Measurements from ENCODE around the gene CARMIL1.
"Not testable (repeated sequence)": the region's sequence is repeated elsewhere in the genome, so short reads cannot be mapped to it uniquely, and the experiment has no call there.

The CARMIL1 gene

DNA sequence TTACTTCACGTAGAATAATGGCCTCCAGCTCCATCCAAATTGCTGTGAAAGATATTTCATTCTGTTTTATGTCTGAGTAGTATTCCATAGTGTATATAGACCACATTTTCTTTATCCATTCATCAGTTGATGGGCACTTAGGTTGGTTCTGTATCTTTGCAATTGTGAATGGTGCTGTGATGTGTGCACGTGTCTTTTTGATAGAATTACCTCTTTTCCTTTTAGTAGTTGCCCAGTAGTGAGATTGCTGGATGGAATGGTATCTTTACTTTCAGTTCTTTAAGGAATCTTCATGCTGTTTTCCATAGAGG is 91.8 kb downstream of the CARMIL1 start:
- DNase-seq = no peak

DNA sequence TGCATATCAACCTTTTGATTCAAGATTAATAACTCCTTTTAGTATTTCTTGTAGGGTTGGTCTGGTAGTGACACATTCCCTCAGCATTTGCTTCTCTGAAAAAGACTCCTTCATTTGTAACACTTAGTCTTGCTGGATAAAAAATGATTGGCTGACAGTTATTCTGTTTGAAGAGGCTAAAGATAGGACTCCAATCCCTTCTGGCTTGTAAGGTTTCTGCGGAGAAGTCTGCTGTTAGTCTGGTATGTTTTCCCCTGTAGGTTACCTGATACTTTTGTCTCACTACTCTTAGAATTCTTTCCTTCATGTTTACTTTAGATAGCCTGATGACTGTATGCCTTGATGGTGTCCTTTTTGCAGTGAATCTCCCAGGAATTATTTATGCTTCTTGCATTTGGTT is 96.0 kb downstream of the CARMIL1 start:
- no peak for DNase-seq

DNA sequence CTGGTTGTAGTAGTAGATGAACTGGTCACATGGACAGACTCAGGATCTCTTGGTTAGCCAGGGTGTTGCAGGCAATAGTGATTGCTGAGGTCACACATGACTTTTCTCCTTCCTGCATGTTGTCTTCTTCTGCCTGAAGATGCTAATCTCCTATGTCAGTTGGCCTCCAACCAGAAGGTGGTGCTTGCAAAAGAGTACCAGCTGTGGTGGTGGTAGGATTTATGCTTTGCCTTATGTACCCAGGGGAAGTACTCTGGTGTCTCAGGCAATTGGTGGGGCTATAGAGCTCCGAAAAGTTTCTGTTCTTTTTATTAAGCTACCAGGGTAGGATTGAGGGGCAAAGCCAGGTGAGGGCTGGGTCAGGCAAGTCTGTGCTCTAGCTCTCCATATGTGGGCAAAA is 98.5 kb downstream of the CARMIL1 start:
- DNase-seq = no peak

DNA sequence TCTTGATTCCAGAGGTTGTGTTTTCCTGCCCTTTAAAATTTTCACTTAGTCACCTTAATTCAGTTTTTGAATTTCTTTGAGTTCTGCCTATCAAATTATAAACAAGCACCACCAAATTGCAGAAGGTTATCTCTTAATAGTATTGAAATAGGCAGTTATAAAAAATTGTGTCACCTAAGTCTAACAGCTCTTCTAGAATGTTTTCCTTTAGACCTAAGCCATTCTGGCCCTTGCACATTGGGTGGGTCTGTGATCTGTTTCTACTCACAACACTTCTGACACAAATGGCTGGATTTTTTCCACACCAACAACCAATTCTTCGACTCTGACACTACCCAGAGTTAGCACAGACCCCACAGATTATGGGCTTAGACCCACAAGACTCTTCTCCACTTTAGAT is 101.9 kb downstream of the CARMIL1 start:
- DNase-seq = no peak

DNA sequence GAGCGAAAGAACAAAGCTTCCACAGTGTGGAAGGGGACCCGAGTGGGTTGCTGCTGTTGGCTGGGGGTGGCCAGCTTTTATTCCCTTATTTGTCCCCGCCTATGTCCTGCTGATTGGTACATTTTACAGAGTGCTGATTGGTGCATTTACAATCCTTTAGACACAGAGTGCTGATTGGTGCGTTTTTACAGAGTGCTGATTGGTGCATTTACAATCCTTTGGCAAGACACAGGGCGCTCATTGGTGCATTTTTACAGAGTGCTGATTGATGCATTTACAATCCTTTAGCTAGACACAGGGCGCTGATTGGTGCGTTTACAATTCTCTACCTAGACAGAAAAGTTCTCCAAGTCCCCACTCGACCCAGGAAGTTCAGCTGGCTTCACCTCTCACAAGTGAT is 103.3 kb downstream of the CARMIL1 start:
- not testable (repeated sequence) for DNase-seq

DNA sequence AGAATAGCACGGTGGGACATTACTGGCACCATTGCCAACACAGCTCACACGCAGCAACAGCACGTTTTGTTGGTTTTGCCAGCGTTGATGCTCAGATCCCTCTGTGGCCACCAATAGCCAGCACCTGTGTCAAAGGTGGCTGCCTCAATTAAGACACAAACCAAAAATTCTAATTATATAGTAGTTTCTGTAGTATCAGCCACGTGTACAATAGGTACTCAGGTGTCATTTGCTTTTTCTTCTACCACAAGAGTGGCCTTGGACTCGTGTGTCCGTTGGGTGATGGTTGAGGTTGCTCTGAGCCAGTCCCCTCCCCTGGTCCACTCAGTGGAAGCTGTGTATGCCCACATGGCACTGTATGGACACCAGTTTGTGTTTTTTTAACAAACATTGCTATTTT is 105.1 kb downstream of the CARMIL1 start:
- no peak for DNase-seq

DNA sequence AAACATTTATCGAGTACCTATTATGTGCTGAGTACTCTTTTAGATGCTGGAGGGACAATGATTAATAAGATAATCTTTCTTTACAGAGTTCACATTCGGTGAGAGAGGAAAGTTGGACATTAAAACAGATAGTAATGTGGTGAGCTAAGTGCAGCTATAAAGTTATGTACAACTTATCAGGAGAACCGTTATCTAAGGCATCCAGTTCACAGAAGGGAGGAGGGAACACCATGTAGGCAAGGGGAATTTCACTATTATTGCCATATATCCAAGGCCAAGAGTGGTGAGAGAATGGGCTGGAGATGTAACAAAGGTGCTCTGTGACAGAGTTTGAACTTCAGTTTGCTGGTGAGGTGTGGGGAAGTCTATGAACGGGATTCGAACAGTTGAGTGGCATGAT is 105.8 kb downstream of the CARMIL1 start:
- no peak for DNase-seq

DNA sequence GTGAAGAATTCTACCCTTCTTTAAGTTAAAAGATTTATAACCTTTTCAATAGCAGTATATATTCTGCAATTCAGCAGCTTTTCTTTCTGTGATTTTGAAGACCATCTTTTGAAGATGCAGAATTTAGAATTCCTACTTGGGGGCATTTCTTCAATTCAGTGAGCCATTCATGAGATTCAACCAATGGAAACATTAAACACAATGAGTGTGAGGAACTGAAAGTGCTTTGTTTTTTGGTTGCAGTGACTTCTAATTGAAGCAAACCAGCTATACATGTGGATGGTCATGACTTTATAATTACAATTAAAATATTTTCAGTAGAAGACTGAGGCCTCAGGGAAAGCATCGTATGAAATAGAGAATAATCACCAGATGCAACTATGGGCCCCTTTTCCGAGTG is 108.3 kb downstream of the CARMIL1 start:
- no peak for DNase-seq

DNA sequence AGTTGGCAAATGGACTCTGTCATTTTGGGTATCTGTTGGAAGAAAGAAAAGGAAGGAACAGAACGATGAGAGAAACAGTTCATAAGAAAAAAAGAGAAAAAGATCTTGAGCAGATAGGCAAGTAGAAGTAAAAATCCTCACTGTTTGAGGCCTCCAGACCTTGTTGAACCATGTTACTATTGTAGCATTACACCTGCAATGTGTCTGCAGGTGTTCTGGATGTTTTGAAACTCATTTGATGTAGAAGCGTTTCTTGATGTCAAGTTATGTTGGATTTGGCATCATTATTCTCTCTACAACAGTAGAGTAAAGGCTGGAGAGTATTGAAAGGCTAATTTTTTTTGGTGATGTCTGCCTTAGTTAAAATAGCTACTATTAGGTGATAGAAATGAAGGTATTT is 108.7 kb downstream of the CARMIL1 start:
- no peak for DNase-seq

DNA sequence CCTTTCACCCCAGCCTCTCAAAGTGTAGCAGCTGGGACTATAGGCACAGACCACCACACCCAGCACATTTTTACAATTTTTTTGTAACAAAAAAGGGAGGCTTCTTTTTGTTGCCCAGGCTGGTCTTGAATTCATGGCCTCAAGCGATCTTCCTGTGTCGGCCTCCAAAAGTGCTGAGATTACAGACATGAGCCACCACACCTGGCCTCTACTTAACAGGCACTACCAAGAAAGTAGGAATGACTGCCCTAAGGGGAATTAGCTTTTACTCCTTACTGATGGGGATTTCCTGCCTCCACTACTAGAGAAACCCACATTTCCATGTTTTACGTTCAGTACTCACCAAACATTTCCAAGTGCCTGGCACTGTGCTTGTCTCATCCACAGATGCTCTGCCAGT is 109.6 kb downstream of the CARMIL1 start:
- DNase-seq = no peak

DNA sequence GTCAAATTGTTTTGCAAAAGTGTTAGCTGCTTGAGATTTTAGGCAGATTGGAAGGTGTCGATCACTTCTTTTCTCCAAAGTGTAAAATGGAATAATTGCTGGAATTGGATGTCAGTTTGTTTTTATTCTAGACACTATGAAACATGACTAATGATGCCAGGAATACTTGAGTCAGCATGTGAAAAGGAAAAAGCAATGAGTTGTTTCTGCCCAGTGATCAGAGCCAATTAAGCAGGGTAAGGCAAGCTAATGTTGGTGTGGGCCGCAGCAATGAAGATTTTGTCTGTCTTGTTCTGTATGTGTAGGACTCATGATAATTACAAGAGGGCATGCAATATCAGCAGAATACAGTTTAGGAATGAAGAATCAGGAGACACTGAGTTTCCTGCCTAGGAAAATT is 110.3 kb downstream of the CARMIL1 start:
- no peak for DNase-seq

DNA sequence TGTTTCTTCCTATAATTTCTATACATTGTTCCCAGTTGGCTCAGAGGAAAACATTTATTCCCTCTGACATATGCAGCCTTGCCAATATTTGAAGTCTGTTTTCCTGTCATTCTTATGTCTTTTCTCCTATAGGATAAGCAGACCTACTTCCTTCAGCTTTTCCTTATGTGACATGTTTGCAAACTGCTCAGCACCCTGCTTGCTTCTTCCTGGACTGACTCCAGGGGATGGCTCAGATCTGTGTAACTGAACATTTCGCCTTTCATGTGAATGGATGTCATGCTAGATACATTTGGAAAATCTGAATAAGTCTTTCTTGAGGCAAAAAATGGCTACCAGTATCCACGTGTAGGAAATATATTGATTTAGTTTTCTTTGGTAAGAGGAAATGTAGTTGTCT is 113.2 kb downstream of the CARMIL1 start:
- DNase-seq = no peak

DNA sequence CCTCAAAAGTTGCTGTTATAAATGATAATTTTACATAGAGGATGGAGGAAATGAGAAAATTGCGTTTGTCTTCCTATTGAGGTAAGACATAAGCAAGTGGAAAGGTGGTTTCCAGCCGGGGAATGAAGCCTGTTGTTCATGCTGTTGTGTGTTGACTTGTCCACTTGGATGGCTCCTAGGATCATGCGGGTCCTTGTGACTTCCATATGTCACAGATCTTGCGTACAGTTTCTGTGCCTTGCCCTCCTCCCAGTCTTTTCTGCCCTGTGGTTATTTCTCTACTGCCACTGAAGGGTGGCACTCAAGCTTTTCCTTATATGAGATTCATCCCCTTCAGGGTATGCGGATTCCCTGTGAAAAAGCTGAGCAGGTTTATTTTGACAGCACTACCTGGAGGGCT is 116.6 kb downstream of the CARMIL1 start:
- no peak for DNase-seq

DNA sequence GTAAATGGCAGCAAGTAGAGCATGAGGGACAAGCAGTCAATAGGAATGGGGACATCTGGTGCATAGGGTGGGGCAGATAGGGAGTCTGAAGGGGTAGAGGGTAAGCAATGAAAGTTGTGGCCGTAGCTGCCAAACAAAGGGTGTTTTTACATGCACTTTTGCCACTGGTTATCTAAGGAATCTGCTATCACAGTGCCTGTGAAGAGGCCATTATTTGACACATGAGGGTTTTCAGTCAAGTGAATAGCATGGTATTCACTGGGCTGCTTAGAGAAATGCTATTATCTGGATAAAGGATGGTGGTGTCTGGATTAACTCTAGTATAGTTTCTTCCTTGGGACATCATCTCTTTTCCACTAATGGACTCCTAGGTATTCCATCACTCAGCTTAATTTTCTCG is 118.2 kb downstream of the CARMIL1 start:
- no peak for DNase-seq

DNA sequence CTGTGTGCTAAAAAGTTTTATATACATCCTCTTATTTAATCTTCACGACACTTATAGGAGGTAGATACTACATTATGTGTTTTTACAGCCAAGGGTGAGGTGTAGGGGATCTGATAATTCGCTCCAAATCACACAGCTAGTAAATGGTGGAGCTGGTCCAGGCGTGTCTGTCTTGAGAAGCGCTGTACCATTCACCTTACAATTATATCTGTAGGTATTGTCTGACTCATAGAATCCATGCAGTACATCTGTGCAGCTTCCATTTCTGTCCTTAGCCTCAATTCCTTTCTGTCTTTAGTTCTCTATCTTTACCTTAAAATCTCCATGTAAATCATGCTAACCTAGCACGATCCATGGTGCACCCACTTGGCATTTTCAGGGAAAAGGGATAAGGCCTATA is 120.7 kb downstream of the CARMIL1 start:
- no peak for DNase-seq

DNA sequence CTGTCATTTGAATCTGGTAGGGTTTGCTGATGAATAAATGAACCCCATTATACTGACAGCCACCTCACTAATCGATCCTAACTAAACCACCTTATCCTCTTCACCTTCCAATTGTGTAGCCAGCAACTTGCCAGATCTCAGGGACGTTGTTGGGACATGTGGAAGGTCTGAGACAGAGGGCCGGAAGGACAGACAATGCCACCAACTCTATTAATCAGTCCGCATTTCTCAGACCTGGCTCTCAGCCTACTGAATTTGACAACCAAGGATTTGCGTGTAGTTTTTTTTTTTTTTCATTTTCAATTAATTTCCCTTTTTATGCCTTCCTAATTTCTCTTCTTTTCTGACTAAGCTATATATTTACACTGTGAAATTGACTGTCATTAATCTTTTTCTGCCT is 122.5 kb downstream of the CARMIL1 start:
- DNase-seq = no peak

DNA sequence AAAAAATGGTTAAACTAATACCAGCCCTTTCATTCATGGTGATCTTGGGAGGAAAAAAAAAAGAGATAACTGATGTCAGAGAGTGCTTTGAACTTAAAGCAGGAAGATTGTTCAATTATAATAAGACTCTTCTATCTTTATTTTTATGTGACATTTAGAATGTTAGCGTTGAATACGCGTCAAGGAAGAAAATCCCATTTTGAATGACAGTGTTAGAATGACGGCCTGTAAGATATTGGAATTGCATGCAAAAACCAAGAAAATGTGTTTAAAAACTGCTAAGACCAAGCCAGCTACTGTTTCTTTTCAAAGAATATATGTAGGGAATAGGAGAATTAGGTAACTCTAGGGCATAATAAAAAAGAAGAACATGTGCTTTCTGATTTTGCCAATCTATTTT is 123.0 kb downstream of the CARMIL1 start:
- DNase-seq = no peak

DNA sequence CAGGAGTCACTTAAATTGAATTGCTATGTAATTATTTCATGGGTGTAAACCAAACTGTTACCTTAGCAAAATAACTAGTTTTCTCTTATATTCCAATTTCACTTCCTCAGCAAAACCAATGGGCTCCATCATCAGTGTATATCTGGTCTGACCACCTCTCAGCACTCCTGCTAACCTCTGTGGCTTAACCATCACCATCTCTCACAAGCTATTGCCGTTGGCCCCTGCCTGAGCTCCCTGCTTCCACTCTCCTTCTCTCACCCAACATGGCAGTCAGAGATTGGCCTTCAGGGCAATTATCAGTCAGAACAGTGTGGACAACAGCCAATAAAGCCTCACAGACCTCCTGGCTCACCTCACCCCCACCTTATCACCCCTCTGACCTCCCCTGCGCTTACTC is 124.0 kb downstream of the CARMIL1 start:
- no peak for DNase-seq

DNA sequence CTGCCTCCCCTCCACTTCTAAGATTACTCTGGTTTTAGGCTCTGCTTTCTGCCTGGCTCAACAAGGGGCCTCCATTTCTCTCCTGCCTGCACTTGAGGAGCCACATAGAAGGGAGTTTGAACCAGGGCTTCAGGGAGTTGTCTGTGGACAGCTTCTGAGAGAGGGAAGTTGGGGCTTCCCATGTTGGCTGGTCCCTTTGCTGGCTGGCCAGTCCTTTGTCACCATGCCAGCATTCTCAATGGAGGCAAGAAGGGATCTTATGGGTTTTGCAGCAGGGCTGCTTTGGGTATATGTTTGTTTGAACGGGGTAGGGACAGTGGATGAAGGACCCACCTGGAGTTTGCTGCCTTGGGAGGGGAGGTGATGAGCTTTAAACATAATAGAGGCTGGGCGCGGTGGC is 124.9 kb downstream of the CARMIL1 start:
- no peak for DNase-seq

DNA sequence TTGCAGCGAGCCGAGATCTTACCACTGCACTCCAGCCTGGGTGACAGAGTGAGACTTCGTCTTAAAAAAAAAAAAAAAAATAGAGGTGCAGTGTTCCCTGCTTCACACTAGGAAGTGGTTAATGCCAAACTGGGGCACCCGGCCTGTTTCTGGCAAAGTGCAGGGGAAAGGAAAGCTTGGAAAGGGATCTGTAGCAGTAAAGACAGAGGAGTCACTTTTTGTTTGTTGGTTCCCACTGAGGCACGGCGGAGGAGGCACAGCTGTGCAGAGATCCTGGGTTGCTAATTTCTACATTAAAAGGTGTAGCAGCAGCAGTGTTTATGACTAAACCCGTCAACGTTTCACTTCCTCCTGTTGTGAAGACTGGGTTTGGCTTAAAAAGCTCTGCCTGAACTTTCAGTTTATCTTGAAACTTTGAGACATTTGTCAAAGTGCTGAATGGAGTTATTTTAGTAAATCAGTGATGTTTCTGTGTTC is 125.6 kb downstream of the CARMIL1 start:
- DNase-seq = no peak

DNA sequence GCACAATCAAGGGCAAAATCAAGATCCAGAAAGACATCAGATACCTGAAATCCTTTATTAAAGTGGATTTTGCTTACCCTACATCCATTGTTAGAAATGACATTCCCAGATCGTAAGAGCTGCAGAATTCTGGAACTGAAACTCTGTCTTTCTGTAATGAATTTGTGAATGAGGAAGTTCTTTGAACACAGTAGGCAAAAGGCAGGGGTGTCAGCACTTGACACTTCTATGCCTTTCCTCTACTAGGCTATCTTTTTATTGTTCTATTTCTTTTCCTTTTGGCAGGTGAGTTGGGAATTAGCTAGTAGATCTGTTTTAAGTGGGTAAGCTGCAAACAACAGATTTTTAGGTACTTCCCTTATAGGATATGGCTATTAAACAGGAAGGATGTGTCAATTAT is 126.3 kb downstream of the CARMIL1 start:
- no peak for DNase-seq

DNA sequence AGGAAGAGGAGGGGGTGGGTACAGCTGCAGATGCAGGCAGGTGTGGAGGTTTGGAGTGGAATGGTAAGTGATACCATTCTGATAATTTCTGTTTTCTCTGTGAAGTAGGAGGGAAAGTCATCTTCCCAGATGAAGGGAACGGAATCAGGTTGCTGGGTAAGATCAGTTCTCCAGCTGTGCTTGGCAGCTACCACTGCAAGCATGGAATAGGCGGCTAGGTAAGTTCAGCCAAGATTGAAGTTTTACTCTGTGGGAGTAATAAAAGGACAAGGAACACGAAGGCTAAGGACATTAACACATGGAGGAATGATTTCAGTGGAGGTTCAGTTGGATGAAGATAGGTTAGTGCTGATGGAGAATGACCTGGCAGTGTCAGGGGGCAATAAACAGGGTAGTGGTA is 128.3 kb downstream of the CARMIL1 start:
- DNase-seq = no peak

DNA sequence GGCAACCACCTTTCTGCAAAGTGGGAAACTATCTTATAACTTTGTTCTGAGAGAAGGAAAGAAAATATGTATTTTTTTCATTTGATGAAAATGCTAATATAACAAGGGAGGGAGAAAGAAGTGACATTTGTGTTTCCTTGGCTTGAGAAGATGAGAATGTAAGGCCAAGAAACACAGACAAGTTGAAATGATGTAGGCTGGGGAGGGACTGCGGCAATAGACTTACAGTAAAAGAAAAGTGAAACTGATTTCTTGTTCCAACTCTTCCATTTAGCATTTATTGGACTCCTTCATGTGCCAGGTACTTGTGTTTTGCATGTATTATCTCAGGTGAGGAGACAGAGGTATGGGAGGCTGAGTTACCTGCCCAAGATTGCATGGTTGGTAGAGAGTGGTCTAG is 130.9 kb downstream of the CARMIL1 start:
- DNase-seq = no peak

DNA sequence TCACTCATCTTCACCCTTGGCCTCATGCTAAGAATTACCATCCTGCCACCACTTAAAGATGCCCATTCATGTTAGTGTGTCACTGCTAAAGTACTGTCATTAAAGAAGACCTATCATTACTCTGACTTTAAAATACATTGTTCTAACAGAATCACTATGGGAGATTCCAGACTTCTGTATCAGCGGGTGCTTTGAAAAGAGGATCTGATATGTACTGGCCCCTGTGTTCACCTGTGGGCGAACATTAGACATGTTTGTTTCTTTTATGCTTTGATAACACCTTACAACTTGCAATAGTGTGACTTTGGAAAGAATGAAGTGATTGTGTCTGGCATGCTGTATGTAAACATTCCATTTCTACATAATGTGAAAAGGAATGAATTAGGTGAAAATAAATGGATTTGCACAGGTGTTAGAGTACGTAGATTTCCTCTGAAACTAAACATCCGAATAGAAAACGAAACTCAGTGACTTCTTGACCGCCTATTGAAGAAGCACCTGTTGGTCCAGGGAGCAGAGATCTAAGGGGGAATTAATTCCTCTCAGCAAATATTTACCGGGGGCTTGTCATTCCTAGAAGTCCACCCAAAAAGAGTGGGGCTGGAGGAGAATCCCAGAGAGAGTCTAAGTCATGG is 132.3 kb downstream of the CARMIL1 start:
- no peak for DNase-seq

DNA sequence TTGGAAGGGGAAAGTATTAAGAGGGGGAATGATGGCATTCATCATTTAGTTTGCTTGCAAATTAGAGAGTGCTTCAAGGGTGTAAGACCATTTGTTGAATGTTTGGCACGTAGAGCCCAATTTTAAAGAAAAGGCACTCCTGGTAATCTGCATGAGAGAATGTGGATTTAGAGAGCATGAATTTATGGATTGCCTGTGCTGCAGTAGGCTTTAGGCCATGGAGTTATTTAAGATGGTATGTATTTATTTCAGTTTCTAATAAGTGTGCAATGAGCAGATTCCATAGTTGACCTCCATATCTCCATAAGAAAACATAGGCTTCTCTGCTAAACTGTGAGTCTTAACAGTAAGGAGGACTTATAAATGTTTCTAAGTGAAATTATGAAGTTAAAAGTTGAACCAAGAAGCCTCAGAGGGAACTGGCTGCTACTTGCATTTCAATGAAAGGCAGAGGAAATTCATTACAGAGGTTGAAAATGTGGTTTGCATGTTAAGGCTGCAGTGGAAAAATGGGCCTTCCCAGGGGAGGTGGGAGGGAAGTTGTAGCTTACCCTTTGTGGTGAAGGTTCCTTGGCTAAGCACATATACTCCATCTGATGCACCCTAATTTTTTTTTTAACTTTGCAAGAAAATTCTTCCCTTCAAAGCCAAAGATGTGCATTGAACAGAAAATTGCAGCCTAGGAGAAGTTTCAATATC is 134.2 kb downstream of the CARMIL1 start:
- no peak for DNase-seq
